HG03108 (cell line): Measurements from ENCODE around the gene REN.

Source experiments
- ATAC-seq: cut with Tn5 transposase; IDR thresholded peaks from one replicate; pipeline ENCODE4 v1.9.1; 2021; ENCODE audit warnings: moderate library complexity; ENCODE audit not compliant: unreplicated experiment

The REN gene

DNA sequence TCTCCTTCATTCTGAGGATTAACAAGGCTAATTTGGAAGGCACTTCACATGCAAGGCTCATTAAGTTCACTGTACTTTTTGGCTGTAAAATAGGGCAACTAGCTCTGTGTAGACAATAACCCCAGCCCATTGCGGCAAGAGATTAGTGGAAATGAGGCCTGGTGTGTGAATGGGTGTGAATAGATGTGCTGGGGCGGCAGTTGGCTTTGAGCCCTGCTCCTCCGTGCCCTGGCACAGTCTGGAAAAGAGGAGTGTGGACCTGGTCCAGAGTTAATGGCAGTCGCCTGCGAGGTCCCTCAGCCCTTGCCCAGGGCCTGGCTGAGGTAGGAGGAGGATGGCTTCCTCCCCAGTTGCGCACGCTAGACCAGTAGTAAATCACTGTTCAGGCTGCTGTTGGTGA, 25.3 kb upstream of the REN start:
- no peak for ATAC-seq

DNA sequence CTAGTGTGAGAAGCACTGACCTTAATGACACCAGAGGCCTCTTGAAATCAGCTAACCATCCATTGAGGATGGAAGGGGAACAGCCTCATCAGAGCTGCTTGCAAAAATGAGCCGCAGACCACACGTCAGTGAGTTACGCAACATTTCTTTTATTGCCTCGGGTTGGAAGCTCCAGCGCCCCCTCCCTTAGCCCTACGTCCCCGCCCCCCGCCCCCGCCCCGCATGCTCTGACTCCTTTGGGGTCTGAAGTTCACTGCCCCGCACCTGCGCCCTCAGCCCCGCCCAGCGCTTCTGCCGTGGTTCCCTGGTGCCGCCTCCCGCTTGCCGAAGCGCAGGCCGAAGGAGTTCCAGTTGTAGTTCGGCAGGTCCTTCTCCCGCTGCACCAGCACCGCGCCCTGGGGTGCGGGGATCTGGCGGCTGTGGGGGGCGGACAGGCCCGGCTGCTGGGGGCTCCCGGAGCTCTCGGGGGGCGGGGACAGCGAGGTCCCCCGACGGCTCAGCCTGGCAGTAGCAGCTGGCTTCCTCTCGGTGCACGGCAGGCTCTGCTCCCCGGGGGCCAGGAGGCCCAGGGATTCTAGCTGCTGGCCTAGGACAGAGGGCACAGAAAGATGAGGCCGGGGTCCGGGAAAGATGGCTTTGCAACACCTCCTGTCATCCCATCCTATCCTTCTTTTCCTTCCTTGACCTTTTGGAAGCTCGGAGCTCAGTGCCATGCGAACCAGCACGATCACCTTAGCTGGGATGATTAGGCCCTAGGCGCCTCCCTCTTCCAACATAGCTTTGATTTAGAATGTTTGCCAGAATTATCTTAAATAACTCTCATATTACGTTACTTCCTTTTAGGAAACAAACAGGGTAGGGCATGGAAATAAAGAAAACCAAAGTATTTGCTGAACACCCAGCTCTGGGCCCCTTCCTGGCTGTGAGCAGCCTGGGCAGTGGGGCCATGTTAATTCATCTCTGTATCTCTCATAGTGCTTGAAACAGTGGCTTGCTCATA, 24.4 kb upstream of the REN start:
- ATAC-seq = no peak

DNA sequence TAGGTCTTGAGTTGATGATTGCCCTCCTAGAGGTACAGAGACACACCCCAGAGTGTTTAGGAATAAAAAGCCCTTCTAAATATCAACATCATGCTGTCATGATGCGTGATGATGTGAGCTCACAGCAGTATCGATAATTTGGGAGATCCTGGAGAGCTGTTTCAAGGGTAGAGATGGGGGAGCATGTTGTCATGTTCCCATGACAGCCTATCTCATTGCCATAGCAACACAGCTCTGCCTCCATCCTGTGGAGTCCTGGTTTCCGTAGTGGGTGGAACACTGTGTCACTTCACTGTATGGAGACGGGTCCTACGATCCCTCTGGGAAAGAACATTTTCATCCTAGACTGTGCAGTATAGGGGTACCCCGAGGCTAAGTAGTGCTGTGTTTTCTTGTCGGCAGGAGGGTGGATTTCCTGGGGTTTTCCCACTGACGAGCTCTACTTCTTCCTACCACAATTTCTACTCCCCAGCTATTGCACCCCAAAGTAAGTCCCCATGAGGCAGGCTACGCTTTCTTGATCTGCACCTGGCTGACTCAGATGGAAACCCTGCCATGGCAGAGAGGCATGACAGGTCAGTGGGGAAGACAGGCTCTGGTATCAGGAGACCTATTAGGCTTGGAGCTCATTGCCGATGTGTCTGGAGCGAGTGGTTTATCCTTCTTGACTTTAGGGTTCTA, 23.0 kb upstream of the REN start:
- ATAC-seq = no peak

DNA sequence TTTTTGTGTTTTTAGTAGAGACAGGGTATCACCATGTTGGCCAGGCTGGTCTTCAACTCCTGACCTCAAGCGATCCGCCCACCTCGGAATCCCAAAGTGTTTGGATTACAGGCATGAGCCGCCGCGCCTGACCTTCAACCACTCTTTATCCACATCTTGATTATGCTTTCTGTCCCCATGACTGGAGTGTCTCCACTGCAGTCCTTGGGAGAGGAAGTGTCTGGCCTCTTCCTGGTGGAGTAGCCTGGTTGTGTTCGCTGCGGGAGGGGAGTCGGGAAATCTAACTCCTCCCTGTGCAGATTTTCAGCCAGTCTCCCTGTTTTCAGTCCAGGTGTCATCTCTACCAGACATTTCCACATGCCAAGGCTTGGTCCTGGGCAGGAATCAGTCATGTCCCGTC, 20.5 kb upstream of the REN start:
- ATAC-seq = no peak

DNA sequence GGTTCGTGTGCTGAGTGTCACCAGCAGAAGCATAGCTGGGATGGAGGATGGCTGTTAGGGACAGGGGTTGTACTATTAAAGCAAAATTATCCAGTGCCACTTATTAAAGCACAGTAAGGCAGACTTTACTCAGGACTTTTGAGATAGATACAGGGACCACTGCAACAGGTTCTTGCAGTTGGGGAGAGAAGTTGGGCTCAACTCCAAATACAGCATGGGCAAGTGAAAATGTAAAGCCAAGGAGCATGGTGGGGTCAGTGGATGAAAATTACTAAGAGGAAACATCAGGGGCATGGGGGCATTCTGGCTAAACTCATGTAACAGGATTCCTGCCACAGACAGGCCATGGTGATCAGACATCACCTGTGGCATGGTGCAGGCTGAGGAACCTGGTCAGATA, 15.0 kb upstream of the REN start:
- no peak for ATAC-seq

DNA sequence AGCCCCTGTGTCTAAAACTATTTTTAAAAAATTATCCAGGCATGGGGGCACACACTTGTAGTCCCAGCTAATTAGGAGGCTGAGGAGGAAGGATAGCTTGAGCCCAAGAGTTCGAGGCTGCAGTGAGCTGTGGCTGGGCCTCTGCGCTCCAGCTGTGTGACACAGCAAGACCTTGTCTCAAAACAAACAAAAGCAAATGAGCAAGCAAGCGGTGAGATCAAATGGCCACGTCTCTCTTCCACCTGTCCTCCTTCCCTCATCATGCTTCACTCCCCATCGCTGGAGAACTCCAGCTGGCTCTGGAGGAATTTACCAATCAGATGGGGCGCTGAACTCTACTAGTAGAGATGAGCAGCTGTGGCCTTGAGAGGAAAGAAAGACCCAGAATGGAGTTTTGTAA, 14.0 kb upstream of the REN start:
- ATAC-seq = no peak

DNA sequence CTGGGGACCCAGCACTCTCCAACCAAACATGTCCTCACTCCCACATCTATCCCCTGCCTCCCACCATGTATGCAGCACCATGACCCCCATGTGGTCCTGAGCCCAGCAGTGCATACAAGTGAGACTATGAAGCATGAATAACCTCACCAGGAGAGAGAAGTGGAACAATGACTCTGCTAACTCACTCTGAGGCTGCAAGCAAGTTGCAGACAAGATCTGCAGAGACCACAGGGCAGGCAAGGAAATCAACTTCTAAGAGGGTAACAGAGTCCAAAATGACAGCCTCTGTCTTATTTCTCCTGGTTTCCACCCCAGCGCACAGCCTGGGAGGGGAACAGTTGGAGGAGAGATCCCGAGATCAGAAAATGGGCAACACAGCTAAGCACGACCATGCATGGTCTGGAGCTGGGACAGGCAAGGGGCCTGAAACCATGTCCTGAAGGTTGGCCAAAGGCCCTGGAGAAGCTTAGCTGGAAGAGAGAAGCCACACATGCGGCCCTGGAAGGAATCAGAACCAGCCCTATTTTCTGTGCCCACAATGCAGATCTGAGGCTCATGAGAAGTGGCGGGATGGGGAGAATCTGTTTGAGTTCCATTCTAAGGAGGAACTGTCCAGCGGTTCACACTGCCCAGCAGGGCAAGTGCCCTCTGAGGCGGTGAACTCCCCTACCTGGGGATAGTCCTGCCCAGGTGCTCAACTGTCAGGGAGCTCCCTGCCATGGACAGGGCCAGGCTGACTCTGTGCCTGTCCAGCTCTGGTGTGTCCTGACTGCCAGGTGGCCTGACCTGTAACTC, 12.5 kb upstream of the REN start:
- ATAC-seq = no peak

DNA sequence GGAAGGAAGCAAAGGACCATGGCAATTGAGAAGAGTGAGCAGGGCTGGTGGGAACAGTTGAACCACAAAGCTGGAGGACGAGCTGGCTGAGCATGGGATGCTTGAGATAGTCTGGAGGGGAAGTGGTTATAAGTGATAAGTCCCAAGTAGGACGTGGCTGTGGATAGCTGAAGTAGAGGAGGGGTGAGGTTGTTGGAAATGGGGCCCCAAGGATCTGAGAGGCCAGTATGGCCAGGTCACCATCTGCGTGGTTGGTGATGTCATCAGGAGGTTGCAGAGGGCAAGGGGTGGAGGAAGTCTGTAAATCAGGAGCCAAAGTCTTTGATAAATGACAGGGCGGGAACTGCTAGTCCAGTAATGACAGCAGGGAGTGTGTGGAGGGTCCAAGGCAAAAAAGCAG, 11.0 kb upstream of the REN start:
- no peak for ATAC-seq

DNA sequence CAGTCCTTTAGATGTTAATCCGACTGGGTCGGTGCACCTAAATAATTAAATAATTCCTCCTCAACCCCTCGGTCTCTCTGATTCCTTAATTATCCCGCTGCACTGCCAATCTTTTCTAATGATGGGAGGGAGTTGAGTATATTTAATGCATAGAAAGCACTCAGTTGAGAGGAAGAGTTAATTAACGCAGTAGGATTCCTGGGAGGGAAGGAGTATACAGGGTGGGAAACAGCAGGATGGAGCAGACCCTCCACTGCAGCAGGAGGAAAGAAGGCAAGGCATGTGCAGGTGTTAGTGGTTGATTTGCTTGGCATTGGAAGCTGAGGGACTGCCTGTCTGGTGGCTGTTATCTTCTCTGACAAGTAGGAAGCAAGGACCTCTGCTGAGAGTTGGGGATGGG, 9.9 kb upstream of the REN start:
- ATAC-seq = no peak

DNA sequence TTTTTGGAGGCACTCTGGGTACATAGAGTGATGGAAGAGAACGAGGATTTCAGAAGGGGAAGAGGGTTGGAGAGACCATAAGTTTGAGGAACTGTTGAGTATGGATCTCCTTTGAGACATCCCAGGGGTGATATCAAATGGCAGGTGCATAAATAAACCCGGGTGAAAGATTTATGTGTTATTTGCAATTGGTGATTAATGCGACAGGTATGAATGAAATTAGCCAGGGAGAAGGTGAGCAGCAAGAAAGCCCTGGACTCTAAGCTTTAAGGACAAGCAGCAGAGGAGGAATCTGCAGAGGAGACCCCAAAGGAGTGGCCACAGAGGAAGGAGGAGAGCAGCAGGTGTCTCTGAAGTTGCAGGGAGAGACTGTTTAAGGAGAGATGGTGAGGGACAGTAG, 8.8 kb upstream of the REN start:
- ATAC-seq = no peak

DNA sequence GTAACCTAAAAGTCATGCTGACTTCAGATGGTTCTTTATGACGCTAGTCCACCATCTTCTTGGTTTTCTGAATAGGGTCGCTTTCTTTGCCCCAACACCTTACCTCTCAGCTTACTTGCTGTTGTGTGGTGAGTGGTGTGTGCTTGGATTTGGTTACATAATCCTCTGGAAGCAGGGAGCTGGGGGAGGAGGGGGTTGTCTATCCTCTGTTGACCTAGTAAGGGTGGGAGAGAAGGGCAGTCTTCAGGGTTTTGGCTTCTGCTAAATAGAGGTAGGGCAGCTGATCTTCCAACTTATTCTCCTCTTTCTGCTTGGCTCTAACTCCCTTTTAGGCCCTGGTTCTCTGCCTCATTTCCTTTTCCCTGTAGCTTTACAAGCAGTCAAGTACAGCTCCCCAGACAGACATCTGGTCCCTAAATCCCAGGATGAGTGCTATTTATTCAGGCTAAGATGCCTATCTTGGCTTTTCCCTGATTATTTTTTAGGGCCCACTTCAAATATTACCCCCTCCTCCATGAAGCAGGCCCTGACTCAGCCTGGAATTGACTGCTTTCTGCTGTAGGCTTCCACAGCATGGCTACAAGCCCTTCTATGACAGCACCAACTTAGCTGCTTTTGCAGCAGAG, 6.4 kb upstream of the REN start:
- no peak for ATAC-seq

DNA sequence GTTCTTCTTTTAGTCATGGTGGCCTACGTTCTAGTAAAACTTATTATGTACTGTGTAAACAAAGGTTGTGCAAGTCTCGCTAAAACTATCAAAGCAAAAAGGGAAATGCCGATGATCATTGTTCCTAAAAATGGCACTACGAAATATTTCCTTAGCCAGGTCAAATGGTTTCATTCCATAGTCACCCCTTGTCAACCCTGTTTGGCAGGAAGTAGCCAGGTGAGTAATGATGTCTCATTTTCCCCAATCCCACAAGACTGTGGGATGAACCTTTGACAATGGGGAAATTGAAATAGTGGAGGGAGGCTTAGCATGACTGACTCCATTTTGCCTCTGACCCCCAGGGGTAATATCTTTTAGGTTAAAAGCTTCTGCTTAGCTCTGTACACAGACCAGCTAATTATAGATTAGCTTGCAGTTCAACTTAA, 5.6 kb upstream of the REN start:
- no peak for ATAC-seq

DNA sequence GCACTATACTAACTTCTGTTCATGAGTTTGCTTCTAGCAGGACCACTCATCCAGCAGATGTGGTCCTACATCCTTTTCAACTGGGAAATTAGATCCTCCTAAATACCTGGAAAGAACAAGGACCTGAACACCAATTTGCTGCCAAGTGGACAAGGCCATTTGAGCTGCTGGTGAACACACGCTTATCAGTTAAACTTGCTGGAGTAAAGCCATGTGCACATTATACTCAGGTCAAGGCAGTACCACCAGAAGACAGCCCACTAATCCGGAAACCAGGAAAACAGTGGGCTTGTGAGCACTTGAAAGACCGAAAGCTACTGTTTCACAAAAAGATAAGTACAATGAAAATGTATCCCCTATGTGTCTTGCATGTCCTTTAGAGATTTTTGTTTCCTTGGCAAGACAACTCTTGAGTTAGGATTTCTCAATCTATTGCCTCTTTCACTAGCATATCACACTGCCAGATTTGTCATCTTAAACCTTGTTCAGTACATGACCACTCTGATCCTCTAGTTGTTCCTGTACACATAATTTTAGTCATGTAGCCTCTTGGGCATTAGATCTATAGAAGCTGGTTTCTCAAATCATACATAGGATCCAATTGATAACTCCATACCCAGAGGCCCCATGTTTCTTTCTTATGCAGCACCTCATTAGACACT, 4.5 kb upstream of the REN start:
- ATAC-seq = no peak

DNA sequence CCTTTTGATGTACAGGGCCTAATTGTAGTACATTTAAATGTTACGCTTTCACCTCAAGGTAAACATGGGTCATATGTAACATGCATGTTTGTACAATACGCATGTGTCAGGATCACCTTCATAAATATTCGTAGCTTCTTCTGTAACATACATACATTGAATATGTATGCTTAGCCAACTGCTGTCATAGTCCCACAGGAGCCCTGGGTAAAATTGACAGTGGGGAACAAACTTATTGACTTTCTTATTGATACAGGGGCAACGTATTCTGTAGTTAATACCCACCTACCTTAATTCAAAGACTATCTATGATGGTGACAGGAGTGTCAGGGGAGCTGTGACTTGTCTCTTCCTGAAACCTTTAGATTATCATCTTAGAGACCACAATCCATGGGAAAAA, 3.7 kb upstream of the REN start:
- ATAC-seq = no peak

DNA sequence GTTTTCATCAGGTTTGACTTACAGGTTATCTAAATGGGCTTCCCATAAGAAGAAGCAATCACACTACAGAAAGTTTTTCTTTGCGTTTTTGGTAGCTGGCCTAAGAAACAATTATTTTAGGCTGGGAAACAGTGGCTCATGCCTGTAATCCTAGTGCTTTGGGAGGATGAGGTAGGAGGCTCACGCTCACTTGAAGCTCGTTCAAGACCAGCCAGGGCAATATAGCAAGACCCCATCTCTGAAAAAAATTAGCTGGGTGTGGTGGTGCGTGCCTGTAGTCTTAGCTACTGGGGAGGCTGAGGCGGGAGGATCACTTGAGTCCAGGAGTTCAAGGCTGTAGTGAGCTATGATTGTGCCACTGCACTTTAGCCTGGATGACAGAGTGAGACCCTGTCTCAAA, 1.6 kb upstream of the REN start:
- no peak for ATAC-seq

DNA sequence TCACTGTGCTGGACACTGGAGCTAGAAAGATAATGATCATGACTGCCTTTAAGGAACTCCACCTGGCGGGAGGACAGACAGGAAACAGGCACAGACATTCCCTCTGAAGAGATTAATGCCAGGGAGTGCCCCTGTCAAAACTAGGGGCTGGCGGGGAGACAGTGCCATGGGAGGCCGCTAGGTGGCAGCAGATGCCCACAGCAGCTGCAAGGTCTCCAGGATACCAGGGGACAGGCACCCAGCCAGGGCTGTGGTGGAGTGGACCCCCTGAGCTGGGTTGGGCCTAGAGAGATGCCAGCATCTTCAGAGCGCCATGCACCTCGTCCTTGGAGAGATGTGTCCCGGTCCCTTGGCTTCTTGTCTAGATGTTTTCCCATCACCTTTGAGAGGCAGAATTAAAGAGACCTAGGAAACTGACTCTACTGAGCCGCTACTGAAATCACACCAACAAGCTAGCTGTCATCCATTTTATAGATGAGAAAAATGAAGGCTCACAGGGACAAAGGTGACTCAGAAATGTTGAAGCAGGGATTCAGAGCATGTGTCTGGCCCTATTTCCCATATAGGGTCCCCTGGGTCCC, 3.6 kb downstream of the REN start:
- ATAC-seq = no peak

DNA sequence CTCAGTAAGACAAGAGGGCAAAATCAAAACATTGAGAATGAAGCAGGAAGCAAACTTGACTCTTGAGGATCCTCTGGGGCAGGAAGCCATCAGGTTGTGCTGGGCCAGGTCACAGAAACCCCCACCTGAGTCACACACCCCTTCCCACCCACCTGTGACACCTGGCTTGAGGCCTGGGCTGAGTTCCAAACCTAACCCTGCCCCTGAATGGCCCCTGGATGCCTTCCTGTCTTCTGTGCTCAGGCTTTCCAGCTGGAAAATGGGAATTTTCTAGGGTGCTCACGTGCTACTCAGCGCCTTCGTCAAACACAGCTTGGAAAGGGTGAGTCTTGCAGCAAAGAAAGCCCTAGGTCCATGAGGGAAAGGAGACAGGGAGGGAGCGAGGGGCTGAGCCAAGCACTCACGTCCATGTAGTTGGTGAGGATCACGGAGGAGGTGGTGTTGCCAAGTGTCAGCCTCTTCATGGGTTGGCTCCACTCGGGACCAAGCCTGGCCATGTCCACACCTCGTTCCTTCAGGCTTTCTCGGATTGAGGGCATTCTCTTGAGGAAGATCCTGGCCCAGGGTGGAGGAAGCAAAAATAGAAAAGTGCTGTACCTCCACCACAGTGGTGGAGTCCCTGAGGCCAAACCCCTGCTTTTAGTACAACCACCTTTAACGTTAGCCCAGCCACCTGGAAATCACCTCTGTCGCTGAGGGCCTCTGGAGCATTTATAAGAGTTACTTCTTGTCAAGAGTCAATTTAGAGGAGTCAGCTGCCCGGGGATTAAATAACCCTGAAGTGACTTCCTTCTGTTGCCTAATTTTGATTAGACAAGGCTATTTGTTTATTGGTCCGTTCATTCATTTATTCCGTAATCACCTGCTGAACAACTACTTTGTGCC, 4.3 kb downstream of the REN start:
- ATAC-seq = no peak

DNA sequence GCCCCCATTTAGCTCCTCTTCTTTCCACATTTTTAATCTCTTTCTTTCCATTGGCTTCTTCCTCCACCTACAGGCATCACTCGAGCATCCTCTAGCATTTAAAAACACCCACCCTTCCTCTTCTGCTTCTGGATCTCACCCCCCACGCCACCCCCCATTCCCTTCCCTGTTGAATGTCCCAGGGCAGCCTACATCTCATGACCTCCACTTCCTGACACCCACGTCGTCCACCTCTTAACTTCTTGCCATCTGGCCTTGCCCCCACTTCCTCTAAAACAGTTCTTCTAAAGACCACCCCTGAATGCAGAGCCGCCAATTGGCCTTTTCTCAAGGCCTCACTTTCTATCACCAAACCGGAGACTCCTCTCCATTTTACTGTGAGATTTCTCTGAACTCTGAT, 8.2 kb downstream of the REN start:
- ATAC-seq = no peak

DNA sequence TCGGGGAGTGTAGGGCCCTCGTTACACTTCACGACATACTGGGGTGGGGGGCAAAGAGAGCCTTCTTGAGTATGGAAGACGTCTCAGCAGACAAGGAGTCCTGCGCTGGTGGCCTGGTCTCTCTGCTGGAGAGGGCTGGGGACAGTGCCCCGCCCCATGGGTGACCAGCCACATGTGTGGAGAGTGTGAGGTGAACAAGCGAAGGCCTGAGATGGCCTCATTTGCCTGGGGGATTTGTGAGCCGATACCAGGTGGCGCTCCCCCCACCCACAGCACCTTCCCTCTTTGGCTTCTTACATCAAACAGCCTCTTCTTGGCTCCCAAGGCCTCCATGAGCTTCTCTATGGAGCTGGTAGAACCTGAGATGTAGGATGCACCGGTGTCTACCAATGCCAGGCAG, 10.3 kb downstream of the REN start:
- no peak for ATAC-seq
